A549 (cell line): Measurements from ENCODE around the gene P2RX3.

Source experiments
- CTCF ChIP-seq: fragments of >200 bp; sonication (Bioruptor Twin); formaldehyde crosslinking; IDR thresholded peaks from 3 replicates; pipeline ENCODE4 v1.5.1; 2016
- JUNB ChIP-seq: fragments of >200 bp; sonication (Bioruptor Twin); formaldehyde crosslinking; IDR thresholded peaks from 2 replicates; pipeline ENCODE4 v1.6.1; 2016
- KDM1A ChIP-seq: fragments of 200-600 bp; sonication (generic); IDR thresholded peaks from 2 replicates; pipeline ENCODE4 v1.6.1; 2016; ENCODE audit warnings: low read depth, mild to moderate bottlenecking
- MAZ ChIP-seq: fragments of 150-350 bp; IDR thresholded peaks from 2 replicates; pipeline ENCODE4 v1.6.1; 2014; ENCODE audit warnings: antibody characterized with exemption, low read depth, low read length, borderline replicate concordance
- POLR2A ChIP-seq: IDR thresholded peaks from 2 replicates; pipeline ENCODE4 v1.6.1; 2012; ENCODE audit warnings: mild to moderate bottlenecking, low read length

GRCh38 chr11:57353036-57353435 lies 14.9 kb downstream of the P2RX3 start:
- TF ChIP-seq MAZ (no peak), CTCF (no peak), KDM1A (no peak), POLR2A (no peak), JUNB (no peak)
